Measurements from ENCODE around the gene FTO.

FTO gene

DNA sequence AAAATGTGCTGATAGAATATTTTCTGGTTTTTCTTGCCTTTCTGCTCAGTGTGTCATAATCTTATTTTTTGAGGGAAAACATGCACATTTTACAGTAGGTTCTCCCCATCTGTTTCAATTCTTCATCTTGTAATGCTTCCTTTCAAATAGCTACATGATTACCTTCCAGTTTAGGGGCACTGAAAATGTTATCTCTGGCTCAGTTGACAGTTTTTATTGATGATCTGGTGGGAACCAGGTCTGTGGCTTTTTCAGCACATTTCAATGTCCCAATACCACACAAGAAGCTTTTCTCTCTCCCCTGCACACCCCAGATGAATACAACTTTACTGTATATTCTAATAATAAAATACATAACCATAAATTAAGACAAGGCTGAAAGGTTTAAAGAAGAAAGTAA is 36.5 kb downstream of the FTO start:
- no peaks in the 10 kb centered on the region for H3K9me3 ChIP-seq (ENCODE audit: insufficient read depth, low read length)
- H2AFZ ChIP-seq (ENCODE audit: low read depth, low read length, severe bottlenecking): no peak overlapping the region

DNA sequence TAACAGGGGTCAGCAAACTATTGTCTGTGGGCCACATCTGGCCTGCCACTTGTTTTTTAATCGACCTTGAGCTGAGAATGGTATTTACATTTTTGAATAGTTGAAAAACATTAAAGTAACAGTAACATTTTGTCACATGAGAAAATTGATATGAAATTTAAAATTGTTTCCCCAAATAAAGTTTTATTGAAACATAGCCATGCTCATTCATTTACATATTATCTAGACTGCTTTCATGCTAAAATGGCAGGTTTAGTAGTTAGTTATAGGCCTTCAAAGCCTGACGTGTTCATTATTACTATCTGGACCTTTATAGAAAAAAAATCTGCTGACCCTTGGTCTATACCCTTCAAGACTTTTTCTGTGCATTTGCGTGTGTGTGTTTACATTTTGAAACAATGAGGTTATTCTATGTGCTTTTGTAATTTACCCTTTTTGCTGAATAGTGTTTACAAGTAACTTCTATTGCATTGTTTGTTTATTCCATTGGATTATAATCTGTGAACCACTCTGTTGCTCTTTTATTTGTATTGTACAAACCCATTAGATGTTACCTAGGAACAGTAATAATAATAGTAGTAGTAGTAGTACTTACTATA is 37.1 kb downstream of the FTO start:
- no peak overlapping the region for H2AFZ ChIP-seq (ENCODE audit: low read depth, low read length, severe bottlenecking)
- H3K9me3 ChIP-seq (ENCODE audit: insufficient read depth, low read length): no peaks in the 10 kb centered on the region
- peaks cover 11% of the 10 kb centered on the region; the same call in 1 of the 2 replicates for H4K20me1 ChIP-seq (ENCODE audit: low read depth, low read length)
- no peaks in the 10 kb centered on the region for H3K36me3 ChIP-seq (ENCODE audit: low read length)
- no peak overlapping the region for H3K4me2 ChIP-seq (ENCODE audit: low read depth, low read length, poor library complexity, severe bottlenecking)
- H3F3A ChIP-seq (ENCODE audit: insufficient read depth): no peaks in the 10 kb centered on the region
- no peak overlapping the region for H3K9ac ChIP-seq (ENCODE audit: low read length)
- H3K9me2 ChIP-seq (replicated peaks; ENCODE audit: insufficient read depth, low read length): no peaks in the 10 kb centered on the region
- TF ChIP-seq CTCF (IDR thresholded peaks at IDR 0.05; ENCODE audit: insufficient read depth, low read length, poor library complexity, severe bottlenecking): no peak
- no peak for TF ChIP-seq EZH2phosphoT487 (conservative IDR thresholded peaks at IDR 0.05; ENCODE audit: low read length)
- no peak overlapping the region for H3K27ac ChIP-seq (ENCODE audit: low read depth, low read length)
- no peaks in the 10 kb centered on the region for H3K27me3 ChIP-seq (ENCODE audit: low read length)
- no peak overlapping the region for H3K4me3 ChIP-seq (ENCODE audit: insufficient read depth, low read length, poor library complexity, severe bottlenecking)
- no peaks in the 10 kb centered on the region; the same call in 1 of the 2 replicates for H3K79me2 ChIP-seq (ENCODE audit: insufficient read depth, low read length)

More for the DNA sequence above, 36.5 kb downstream of the FTO start:
- Histone ChIP-seq H3K9me2 (replicated peaks; ENCODE audit: insufficient read depth, low read length) (no peaks in the 10 kb centered on the region), H3K4me3 (ENCODE audit: insufficient read depth, low read length, poor library complexity, severe bottlenecking) (no peak overlapping the region), H3K36me3 (ENCODE audit: low read length) (no peaks in the 10 kb centered on the region), H3K27ac (ENCODE audit: low read depth, low read length) (no peak overlapping the region), H3K27me3 (ENCODE audit: low read length) (no peaks in the 10 kb centered on the region), H3K4me2 (ENCODE audit: low read depth, low read length, poor library complexity, severe bottlenecking) (no peak overlapping the region), H3K79me2 (ENCODE audit: insufficient read depth, low read length) (no peaks in the 10 kb centered on the region; the same call in 1 of the 2 replicates), H3F3A (ENCODE audit: insufficient read depth) (no peaks in the 10 kb centered on the region), H3K9ac (ENCODE audit: low read length) (no peak overlapping the region), H4K20me1 (ENCODE audit: low read depth, low read length) (peaks cover 11% of the 10 kb centered on the region; the same call in 1 of the 2 replicates)
- no peak for TF ChIP-seq CTCF (IDR thresholded peaks at IDR 0.05; ENCODE audit: insufficient read depth, low read length, poor library complexity, severe bottlenecking)
- no peak for TF ChIP-seq EZH2phosphoT487 (conservative IDR thresholded peaks at IDR 0.05; ENCODE audit: low read length)

DNA sequence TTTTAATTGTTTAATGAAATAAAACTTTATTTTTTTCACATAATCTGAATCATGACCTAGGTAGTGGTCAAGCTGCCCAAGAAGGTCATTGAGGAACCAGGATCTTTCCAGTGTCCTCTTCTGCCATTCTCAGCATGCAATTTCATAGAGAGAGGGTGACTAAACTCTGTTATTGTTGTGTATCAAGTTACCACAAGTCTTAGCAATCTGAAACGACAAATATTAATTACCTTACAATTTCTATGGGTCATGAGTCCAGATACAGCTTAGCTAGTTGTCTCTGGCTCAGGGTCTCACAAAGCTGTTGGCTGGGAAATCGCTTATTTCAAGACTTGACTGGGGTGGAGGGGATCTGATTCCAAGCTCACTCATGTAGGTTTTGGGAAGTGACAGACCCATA is 37.6 kb downstream of the FTO start:
- H2AFZ ChIP-seq (ENCODE audit: low read depth, low read length, severe bottlenecking): no peak overlapping the region
- no peaks in the 10 kb centered on the region for H3F3A ChIP-seq (ENCODE audit: insufficient read depth)
- peaks cover 11% of the 10 kb centered on the region; the same call in 1 of the 2 replicates for H4K20me1 ChIP-seq (ENCODE audit: low read depth, low read length)
- H3K79me2 ChIP-seq (ENCODE audit: insufficient read depth, low read length): no peaks in the 10 kb centered on the region; the same call in 1 of the 2 replicates
- no peaks in the 10 kb centered on the region for H3K36me3 ChIP-seq (ENCODE audit: low read length)
- no peaks in the 10 kb centered on the region for H3K9me3 ChIP-seq (ENCODE audit: insufficient read depth, low read length)
- H3K4me3 ChIP-seq (ENCODE audit: insufficient read depth, low read length, poor library complexity, severe bottlenecking): no peak overlapping the region
- H3K27me3 ChIP-seq (ENCODE audit: low read length): no peaks in the 10 kb centered on the region
- no peak overlapping the region for H3K9ac ChIP-seq (ENCODE audit: low read length)
- H3K27ac ChIP-seq (ENCODE audit: low read depth, low read length): no peak overlapping the region
- TF ChIP-seq CTCF (IDR thresholded peaks at IDR 0.05; ENCODE audit: insufficient read depth, low read length, poor library complexity, severe bottlenecking): no peak
- no peak for TF ChIP-seq EZH2phosphoT487 (conservative IDR thresholded peaks at IDR 0.05; ENCODE audit: low read length)
- no peak overlapping the region for H3K4me2 ChIP-seq (ENCODE audit: low read depth, low read length, poor library complexity, severe bottlenecking)
- H3K9me2 ChIP-seq (replicated peaks; ENCODE audit: insufficient read depth, low read length): no peaks in the 10 kb centered on the region
